ENCODE results near the gene HMGB4.

HMGB4 gene

DNA sequence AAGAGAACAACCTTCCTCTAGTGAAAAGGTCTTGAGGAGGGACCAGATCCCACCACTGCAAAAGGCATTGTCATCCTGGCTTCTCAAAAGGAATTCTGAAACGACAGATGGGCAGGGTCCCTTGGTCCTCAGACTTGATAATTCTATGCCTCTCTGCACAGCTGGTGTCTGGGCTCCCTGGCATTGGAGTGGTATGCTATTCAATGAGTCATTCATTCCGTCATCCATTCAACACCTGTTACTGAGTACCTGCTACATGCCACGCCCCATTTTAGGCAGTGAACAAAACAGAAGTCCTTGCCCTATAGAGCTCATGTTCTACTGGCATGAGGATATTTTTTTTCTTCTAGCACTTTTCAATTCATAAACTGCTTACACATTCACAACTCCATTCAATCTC, 45.8 kb upstream of the HMGB4 start:
- Histone ChIP-seq H3K9me3 (ENCODE audit: control insufficient read depth, insufficient read depth, low read length) (no peaks in the 10 kb centered on the region), H3K79me2 (ENCODE audit: control insufficient read depth, low read length) (no peaks in the 10 kb centered on the region), H3F3A (ENCODE audit: control insufficient read depth, insufficient read depth) (no peaks in the 10 kb centered on the region), H3K27ac (ENCODE audit: low read depth, low read length) (no peak overlapping the region), H3K4me3 (ENCODE audit: low read length) (no peak overlapping the region), H3K4me1 (ENCODE audit: control insufficient read depth, low read length) (no peaks in the 10 kb centered on the region), H3K4me2 (ENCODE audit: low read length) (no peak overlapping the region), H3K27me3 (ENCODE audit: control insufficient read depth, low read length) (no peaks in the 10 kb centered on the region; the same call in 1 of the 2 replicates), H4K20me1 (ENCODE audit: control insufficient read depth, insufficient read depth, low read depth, low read length) (no peaks in the 10 kb centered on the region), H3K36me3 (ENCODE audit: control insufficient read depth, low read length) (no peaks in the 10 kb centered on the region), H3K9me2 (replicated peaks; ENCODE audit: control insufficient read depth, low read length) (no peaks in the 10 kb centered on the region)
- TF ChIP-seq, protein P1, sequence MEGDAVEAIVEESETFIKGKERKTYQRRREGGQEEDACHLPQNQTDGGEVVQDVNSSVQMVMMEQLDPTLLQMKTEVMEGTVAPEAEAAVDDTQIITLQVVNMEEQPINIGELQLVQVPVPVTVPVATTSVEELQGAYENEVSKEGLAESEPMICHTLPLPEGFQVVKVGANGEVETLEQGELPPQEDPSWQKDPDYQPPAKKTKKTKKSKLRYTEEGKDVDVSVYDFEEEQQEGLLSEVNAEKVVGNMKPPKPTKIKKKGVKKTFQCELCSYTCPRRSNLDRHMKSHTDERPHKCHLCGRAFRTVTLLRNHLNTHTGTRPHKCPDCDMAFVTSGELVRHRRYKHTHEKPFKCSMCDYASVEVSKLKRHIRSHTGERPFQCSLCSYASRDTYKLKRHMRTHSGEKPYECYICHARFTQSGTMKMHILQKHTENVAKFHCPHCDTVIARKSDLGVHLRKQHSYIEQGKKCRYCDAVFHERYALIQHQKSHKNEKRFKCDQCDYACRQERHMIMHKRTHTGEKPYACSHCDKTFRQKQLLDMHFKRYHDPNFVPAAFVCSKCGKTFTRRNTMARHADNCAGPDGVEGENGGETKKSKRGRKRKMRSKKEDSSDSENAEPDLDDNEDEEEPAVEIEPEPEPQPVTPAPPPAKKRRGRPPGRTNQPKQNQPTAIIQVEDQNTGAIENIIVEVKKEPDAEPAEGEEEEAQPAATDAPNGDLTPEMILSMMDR (IDR thresholded peaks at IDR 0.05; ENCODE audit: low read depth, low read length, poor library complexity, severe bottlenecking), result no peak
- TF ChIP-seq EZH2phosphoT487 (IDR thresholded peaks at IDR 0.05; ENCODE audit: borderline replicate concordance, low read length), result no peak

DNA sequence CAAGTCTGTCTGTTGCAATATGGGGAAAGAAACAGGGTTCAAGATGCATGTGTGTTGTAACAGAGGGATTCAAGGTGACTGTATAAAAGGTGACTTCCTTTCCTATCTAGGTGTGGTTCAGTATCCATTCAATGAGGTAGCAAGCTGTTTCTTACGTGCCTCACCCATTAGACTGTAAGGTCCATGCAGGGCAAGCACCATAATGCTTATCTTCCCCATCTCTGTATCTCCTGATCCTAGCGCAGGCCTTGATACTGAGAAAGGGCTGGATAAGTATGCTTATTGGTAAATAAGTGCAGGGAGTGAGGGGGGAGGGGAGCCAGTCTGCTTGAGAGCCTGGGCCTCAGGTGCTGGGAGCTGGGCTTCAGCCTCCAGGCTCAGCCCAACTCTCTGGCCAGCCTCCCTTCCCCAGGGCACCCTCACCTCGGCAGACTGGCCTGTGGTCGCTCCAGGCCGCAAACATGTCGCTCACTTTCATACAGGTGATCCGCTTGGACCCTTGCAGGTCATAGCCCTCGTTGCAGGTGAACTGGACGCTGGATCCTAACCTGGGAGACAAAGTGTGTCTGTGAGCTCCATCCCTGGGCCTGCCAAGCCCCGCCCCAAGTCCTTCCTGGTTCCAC, 44.5 kb upstream of the HMGB4 start:
- Histone ChIP-seq H3K4me2 (ENCODE audit: low read length) (no peak overlapping the region), H3F3A (ENCODE audit: control insufficient read depth, insufficient read depth) (no peaks in the 10 kb centered on the region), H3K27me3 (ENCODE audit: control insufficient read depth, low read length) (no peaks in the 10 kb centered on the region; the same call in 1 of the 2 replicates), H3K9me3 (ENCODE audit: control insufficient read depth, insufficient read depth, low read length) (no peaks in the 10 kb centered on the region), H3K36me3 (ENCODE audit: control insufficient read depth, low read length) (no peaks in the 10 kb centered on the region), H4K20me1 (ENCODE audit: control insufficient read depth, insufficient read depth, low read depth, low read length) (no peaks in the 10 kb centered on the region), H3K27ac (ENCODE audit: low read depth, low read length) (no peak overlapping the region), H3K4me1 (ENCODE audit: control insufficient read depth, low read length) (no peaks in the 10 kb centered on the region), H3K4me3 (ENCODE audit: low read length) (no peak overlapping the region), H3K9me2 (replicated peaks; ENCODE audit: control insufficient read depth, low read length) (no peaks in the 10 kb centered on the region), H3K79me2 (ENCODE audit: control insufficient read depth, low read length) (no peaks in the 10 kb centered on the region)
- TF ChIP-seq EZH2phosphoT487 (IDR thresholded peaks at IDR 0.05; ENCODE audit: borderline replicate concordance, low read length), result no peak
- TF ChIP-seq, protein P1 (IDR thresholded peaks at IDR 0.05; ENCODE audit: low read depth, low read length, poor library complexity, severe bottlenecking), result no peak

DNA sequence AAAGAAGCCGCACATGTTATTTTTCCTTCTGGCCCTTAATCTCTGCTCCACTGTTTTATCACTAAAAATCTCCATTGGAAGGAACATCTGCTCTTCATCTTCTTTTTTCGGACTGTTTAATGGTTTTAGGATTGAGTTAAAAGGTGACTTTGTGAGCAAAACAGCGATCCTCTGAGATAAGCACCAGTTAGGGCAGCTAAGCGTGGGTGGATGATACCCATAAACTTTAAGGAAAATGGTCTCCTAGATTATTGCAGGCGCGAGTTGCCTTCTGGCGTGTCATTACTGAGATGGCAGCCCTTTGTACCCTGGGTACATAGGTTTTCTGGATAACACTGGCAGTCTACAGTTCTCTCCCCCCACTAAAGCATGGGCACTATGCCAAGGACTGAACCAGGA, 44.0 kb upstream of the HMGB4 start:
- Histone ChIP-seq H3K9me3 (ENCODE audit: control insufficient read depth, insufficient read depth, low read length) (no peaks in the 10 kb centered on the region), H3K4me1 (ENCODE audit: control insufficient read depth, low read length) (no peaks in the 10 kb centered on the region), H3K4me2 (ENCODE audit: low read length) (no peak overlapping the region), H3K36me3 (ENCODE audit: control insufficient read depth, low read length) (no peaks in the 10 kb centered on the region), H3K4me3 (ENCODE audit: low read length) (no peak overlapping the region), H3K27me3 (ENCODE audit: control insufficient read depth, low read length) (no peaks in the 10 kb centered on the region), H4K20me1 (ENCODE audit: control insufficient read depth, insufficient read depth, low read depth, low read length) (no peaks in the 10 kb centered on the region), H3F3A (ENCODE audit: control insufficient read depth, insufficient read depth) (no peaks in the 10 kb centered on the region), H3K27ac (ENCODE audit: low read depth, low read length) (no peak overlapping the region), H3K9me2 (replicated peaks; ENCODE audit: control insufficient read depth, low read length) (no peaks in the 10 kb centered on the region), H3K79me2 (ENCODE audit: control insufficient read depth, low read length) (no peaks in the 10 kb centered on the region)
- no peak for TF ChIP-seq EZH2phosphoT487 (IDR thresholded peaks at IDR 0.05; ENCODE audit: borderline replicate concordance, low read length)
- TF ChIP-seq, protein P1 (IDR thresholded peaks at IDR 0.05; ENCODE audit: low read depth, low read length, poor library complexity, severe bottlenecking), result no peak

All from DOHH2 (cell line).